Activated T-cell treated with anti-CD3 and anti-CD28 coated beads, Interleukin-2, amount 50 U/mL, for 1 hour (primary cell): ENCODE measurements around the gene CACNA1H.

Experiments used
- DNase-seq: peaks from one replicate; pipeline ENCODE4 v3.0.0-alpha.2; 2020

The CACNA1H gene

GRCh38 chr16:1143761-1144450 lies 9.0 kb upstream of the CACNA1H start:
- no peak for DNase-seq

DNA sequence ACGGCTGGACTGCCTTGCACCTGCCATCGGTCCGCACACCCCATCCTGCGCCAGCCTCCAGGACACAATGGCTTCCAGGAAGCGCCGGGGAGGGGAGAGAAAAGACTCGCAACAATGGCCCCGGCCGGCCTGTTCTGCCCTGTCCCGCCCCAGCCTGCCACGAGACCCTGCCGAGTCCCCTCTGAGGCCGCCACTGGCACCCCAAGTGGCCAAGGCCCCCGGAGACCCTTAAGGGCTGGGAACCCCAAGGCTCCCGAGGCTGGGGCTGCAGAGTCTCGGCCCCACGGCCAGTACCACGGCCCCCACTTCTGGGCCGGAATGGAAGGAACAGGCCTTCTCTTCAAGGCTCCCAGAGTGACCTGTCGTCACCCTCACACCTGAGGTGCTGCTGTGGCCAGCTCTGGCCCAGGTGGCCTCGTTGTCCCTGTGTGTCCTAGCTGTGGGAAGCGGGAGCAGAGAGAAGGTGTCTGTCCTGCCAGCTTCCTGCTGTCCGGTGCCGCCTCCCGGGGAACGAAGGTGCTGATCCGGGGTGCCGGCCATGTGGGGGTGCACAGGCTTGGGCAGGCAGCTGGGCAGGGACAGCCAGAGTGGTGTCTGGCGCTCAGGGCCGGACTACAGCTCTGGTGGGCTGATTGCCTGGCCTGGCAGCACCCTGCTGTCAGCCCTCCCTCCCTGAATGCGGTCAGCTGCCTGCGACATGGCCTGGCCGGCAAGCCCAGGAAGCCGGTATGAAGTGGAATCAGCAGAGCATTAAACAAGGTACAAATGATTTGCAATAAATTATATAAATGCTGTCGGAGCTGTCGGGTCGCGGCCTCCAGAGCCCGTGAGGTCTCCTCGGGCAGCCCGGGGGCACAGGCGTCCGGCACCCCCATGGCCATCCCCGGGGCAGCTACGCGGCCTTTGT lies 8.2 kb upstream of the CACNA1H start:
- no peak for DNase-seq

GRCh38 chr16:1145383-1146100 lies 7.4 kb upstream of the CACNA1H start:
- no peak for DNase-seq

- DNase-seq = peak; percentile 25
Measured at GRCh38 chr16:1146409-1146808, 6.5 kb upstream of the CACNA1H start.

- DNase-seq = no peak
Measured at GRCh38 chr16:1147027-1147426, 5.9 kb upstream of the CACNA1H start.

DNA sequence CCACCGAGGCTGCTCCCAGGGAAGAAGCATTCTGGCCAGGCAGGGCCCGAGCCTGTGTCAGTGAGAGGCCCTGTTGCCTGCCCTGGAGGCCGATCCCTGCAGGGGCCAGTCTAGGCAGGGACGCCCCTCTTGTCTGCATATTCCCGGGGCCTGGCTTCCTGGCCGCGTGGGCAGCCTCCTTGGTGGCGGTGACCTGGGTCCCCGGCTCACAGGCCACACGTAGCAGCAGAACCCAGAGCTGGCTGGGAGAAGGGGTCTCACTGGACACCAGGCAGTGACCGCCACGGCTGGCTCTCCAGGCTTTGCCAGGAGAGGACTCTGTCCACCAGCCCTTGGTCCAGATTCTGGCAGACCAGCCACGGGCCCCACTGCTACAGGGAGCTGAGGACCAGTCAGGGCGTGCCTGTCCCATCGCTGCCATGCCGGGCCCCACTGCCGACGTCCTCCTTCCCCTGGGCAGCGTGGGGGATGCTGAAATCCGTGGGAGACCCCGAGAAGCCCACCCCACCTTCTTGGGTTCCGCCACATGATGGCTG lies 3.7 kb upstream of the CACNA1H start:
- no peak for DNase-seq

DNA sequence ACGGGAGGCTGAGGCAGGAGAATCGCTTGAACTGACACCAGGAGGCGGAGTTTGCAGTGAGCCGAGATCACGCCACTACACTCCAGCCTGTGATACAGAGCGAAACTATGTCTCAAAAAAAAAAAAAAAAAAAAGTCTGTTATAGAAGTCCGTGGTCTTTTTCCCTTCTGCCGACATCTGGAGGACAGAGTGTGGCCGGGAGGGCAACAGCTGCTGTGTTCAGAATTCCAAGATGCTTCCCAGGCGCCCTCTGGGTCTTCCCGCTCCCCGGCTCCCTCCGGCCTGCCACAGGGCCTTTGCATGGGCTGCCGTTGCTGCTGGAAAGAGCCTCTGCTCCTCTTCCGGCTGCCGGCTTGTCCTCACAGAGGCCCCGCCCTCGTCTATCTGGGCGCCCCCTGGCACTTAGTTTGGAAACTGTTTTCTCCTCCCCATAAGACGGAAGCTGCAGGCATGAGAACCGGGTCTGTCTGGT lies 2.4 kb upstream of the CACNA1H start:
- DNase-seq = peak; percentile 32

- DNase-seq = no peak
Measured at GRCh38 chr16:1151424-1152122, 1.3 kb upstream of the CACNA1H start.

DNA sequence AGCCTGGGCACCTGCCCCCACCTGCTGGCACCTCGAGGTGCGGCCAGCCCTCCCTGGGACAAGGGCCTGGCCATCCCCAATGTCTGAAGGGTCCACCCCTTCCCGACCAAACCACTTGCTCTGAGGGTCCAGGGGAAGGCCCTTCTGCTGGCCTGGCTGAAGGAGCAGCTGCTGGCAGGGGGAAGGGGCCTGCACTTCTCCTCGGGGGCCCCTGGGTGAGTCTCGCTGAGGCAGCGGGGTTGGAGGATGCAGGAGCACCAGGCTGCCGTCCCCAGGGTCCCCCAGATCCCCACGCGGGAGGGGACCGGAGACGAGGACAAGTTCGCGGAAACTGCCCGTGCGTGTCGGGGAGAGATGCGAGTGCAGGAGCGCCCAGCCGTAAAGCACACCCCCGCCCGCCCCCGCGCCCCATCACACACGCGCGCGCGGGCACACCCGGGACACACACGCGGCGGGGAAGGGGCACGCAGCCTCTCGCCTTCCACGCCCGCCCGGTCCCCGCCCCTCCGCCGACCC lies 725 bp upstream of the CACNA1H start:
- DNase-seq = peak; percentile 70

GRCh38 chr16:1153480-1154160 lies 714 bp downstream of the CACNA1H start:
- peak; percentile 24 for DNase-seq

- DNase-seq = peak; percentile 25
Measured at GRCh38 chr16:1154291-1154886, 1.5 kb downstream of the CACNA1H start.

DNA sequence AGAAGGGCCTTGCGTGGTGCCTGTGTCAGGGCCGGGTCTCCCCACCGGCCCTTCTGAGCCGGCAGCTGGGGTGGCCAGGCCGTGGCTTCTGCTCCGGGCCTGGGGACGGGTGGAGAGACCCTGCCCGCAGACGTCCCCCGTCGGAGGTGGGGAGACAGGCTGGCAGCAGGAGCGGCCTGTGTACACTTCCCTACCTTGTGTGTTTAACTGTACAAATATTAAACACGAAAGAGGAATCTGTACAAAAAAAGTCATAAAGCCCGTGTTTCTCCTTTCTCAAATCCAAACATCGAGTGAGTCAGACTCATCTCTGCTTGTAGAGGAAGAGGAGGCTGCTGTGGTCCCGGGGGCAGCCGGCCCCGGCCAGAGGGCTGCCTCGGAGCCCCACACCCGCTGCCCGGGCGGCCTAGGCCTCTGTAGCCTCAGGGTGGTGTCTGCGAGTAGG lies 2.0 kb downstream of the CACNA1H start:
- no peak for DNase-seq

GRCh38 chr16:1155353-1156054 lies 2.6 kb downstream of the CACNA1H start:
- DNase-seq = no peak

DNA sequence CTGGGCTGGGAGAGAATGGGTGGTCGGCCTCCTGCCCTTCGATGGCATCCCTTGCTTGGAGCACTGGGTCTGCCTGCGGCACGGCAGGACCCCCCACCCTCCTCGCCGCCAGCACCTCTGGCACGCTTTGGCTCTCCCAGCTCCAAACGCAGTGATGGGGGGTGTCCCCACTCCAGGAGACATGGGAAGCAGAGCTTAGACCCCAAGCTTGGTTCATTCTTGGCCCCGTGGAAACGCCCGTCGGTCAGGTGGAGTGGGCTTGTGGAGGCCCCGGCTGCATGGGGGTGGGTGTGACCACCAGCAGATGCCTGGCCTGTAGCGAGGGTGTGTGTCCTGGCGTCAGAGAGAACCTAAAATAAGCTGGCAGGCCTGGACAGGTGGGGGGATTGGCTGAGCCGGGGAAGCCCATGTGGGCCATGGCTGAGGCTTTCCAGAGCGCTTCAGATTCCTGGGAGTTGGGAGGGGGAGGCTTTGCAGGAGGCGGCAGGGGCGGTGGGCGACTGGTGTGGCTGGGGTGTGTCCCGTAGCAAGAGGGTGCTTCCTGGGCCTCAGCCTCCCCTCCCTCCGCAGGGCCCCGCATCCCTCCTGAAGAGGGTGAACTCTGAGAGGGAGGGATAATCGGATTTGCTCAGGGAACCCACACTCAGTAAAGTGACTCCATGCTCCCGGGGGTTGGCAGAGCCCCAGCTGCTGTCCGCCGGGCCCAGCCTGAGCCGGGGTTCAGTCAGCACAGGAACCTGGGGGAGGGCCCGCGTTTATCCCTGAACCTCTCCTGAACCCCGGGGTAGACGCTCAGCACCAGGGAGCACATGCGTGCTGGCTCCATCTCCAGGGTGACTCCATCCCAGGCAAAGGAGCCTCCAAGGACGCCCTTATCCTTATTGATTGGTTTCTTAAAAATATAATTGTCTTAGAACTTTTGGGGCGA lies 3.4 kb downstream of the CACNA1H start:
- DNase-seq = no peak

DNA sequence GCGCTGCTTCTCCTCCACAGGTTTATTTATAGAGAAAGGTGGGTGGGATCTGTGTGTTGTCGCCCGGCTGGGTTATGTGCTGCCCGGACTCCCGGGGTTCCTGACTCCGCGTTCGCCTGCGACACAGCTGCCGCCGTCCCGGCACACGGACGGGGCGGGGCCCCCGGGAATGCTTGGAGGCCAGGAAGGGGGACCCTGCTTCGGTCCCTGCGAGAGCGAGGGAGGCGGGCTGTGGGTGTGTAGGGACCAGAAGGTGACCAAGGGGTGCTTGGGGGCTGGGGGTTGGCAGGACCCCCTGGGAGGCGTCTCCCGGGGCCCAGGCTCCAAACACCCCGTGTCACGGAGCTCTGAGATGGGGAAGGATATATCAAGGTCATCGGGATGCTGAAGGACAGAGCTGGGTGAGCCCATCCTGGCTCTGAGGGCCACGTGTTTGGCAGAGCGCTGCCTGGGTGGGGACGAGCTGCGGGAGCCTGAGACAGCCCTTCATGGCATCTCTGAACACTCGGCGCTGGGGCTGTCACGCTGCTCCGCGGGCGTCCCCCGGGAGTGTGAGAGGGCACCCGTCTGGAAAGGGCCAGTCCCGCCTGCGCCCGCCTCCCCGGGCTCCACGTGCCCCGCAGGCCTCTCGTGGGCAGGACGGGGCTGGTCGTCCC lies 4.2 kb downstream of the CACNA1H start:
- DNase-seq = no peak

GRCh38 chr16:1157639-1158455 lies 4.9 kb downstream of the CACNA1H start:
- no peak for DNase-seq

GRCh38 chr16:1158456-1159324 lies 5.8 kb downstream of the CACNA1H start:
- no peak for DNase-seq
